HG03520 (cell line): ENCODE results near the gene TBC1D14.

ENCODE experiments used
- ATAC-seq: cut with Tn5 transposase; IDR thresholded peaks from one replicate; pipeline ENCODE4 v1.9.1; 2021; ENCODE audit warnings: mild to moderate bottlenecking, moderate library complexity; ENCODE audit not compliant: unreplicated experiment

TBC1D14 gene

DNA sequence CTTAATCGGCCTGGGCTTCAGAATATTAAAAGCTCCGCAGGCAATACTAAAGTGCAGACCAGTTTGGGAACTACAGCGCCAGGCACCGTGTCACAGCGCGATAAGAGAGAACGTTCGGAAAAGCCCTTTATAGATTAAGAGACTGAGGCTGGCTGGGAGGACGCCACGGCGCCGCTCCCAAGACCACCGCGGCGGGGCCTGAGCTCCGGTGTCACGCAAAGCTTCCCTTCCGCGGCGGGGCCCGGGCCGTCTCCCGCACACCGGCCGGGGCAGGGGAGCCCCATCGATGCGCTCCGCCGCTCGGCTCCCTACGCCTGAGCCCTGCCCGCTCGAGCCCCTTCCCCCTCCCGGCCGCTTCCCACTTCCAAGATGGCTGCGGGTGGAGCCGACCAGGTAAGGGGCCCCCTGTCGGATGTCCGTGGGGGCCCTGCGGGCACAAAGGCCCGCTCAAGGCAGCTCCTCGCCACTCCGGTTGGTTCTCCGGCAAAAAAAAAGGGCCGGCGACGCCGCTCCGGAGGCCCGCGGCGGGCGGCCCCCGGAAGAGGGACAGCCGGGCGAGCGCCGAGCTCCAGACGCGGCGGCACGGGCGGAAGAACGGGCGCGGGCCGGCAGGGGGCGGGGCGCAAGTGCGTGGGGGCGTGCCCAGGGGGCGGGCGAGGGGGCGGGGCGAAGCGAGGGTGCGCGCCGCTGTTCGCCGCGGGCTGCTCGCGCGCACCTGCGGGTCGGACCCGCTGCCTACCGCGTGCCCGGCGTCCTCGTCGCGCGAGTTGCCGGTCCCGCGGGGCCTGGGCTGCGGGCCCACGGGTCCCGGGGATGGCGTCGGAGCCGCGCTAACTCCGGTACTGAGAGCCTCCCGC, at the start of gene TBC1D14:
TSS of gene TBC1D14 (plus strand) at position 714 of the 857 bp plus-strand sequence. CDS start 13,564 bp downstream, outside the sequence.
- ATAC-seq = peak; percentile 81

GRCh38 chr4:6868386-6868785, 41.2 kb upstream of the TBC1D14 start:
- no peak for ATAC-seq

GRCh38 chr4:6869944-6870343, 39.7 kb upstream of the TBC1D14 start:
- ATAC-seq = no peak

GRCh38 chr4:6873291-6873690, 36.3 kb upstream of the TBC1D14 start:
- no peak for ATAC-seq

DNA sequence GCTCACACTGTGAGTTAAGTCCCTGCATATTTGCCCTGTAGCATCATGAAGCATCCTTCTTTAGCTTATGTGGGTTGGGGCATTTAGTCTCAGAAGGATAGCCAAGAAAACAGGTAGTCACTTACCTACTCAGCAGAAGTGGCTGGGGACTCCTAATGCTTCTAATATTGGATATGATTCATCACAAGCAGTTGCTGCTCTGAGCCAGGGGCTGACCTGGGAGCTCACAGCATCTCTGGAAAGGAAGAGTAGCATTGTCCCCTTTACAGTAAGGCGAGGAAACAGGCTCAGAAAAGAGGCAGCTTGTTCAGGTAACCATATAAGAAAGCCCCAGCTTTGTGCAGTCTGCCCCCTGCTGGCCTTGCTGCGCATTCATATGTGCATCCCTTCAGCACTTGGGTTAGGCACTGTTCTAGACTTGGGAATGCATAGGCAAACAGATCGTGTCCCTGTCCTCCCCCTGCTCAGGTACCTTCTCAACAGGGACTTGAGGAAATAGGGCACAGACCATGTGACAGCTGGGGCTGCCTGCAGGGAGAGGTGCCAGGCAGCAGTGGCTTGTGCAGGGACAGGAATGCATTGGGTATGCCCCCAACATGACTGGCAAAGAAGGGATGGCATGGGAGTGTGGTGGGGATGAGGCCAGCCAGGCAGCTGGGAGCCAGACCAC, 35.7 kb upstream of the TBC1D14 start:
- peak; percentile 69 for ATAC-seq

DNA sequence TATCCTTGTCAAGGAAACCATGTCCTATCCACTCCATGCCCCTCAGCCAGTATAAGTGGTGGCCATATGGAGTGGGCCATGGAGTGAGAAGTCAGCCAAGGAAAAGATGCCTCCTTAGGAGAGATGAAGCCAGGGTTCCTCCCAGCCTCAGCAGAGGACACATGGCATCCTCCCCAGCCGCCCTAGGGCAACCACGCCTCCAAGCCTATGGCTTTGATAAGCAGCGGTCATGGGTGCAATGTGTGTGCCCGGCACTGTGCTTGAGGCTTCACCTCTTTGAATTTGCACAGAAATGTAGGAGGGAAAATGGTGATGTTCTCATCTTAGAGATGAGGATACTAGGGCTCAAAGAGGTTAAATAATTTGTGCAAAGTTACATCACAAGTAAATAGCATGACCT, 34.6 kb upstream of the TBC1D14 start:
- ATAC-seq = no peak

- ATAC-seq = no peak
Observed at GRCh38 chr4:6875431-6875831, 34.2 kb upstream of the TBC1D14 start.

DNA sequence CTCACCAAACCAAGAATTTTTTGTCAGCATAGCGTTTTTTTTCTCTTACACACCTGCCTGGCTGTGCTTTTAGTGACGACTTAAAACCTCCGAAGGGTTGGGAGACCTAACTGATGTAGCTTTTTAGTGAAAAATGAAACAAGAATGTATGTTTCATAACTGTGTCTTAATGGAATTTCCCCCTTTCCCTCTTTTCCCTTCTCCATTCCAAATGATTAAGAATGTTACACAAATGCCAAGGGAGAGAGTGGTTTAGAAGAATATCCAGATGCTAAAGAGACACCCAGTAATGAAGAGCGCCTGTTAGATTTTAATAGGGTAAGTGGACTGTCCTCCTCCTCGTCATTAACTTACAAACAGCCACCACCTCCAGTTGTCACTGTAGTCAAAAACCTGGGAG, 33.2 kb upstream of the TBC1D14 start:
- ATAC-seq = no peak

DNA sequence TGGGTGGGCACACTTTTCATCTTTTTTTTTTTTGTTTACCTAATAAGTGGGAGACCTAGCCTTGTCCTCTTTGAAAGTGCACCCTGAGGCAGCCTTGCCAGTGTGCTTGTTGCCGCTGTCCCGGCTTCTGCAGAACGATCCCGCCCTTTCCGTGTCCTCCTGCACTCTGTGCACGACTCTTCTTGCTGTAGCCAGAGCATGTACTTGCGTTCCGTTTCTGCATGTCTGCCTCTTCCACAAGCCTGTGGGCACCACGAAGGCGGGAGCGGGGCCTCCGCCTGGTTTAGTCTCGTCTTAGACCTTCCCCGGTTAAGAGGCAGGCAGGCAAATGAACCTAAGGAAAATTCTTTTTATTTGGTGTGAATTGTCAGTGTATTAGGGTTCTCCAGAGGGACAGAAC, 32.6 kb upstream of the TBC1D14 start:
- no peak for ATAC-seq

DNA sequence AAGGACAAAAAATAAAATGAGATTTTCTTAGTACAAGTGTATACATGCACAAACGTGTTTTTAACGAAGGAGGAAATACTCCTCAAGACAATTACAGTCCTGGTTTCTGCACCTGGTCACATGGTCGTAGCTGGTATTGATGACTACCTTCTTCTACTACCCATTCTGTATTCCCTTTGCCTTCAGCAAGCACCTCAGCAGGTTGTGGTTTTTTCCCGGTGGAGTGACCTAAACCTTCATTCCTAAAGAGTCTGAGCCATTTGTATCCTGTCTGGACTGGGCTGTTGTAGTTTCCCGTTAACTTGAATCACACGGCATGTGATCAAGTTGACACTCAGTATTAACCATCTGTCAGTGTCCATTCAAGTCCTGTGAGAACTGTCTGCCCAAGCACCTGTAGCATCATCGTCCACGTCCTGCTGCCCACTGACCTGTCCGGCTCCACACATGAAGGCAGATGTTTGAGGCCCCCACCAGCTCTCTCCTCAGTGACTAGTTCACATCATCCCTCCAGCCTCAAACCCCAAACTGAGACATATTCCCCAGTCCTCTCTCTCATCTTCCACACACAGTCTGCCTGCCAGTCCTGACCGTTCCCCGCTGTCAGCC, 31.1 kb upstream of the TBC1D14 start:
- no peak for ATAC-seq

- no peak for ATAC-seq
Observed at GRCh38 chr4:6880691-6881090, 28.9 kb upstream of the TBC1D14 start.

DNA sequence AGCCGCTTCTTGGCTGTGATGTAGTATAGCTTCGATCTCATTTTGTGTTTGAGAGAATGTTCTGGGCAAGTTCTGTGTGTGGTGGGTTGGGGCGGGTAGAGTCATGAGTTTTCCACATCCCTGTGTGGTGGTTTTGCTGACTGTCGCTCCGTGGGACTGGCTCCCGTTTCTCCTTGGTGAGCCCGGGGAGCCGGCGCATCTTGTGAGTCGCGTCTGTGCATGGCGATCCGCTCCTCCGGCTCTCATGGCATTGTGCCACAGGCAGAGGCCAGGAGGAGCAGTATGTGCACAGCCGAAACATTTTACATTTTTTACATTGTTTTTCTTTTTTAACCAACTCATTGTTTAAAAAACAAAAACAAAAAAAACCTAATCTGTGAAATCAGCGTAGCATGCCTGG, 27.7 kb upstream of the TBC1D14 start:
- ATAC-seq = no peak

- no peak for ATAC-seq
Observed at GRCh38 chr4:6884341-6884870, 25.2 kb upstream of the TBC1D14 start.

DNA sequence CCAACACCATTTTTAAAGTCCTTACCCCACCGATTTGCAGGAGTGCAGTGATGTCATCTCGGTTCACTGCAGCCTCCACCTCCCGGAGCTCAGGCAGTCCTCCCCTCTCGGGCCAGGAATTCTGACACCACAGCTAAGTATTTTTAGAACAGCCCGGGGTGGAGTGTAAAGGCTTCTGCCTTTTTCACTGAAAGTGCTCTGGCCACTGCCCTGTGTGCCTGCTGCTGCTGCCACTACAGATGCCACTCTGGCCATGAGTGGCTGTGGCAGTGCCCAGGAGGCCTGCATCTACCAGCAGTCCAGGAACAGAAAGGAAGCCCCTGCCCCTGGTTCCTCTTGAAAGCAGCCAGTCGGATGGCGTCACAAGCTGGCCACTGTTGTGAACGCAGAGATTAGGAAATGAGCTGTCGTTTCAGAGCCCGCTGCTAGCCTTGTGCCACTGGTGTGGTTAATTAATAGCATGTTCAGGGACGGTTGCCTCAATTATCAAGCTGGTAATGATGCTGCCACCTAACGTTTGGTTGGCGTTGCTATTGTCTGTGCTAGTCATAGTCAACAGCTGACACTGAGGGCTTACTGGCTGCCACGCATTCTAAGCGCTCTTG, 23.6 kb upstream of the TBC1D14 start:
- ATAC-seq = no peak

DNA sequence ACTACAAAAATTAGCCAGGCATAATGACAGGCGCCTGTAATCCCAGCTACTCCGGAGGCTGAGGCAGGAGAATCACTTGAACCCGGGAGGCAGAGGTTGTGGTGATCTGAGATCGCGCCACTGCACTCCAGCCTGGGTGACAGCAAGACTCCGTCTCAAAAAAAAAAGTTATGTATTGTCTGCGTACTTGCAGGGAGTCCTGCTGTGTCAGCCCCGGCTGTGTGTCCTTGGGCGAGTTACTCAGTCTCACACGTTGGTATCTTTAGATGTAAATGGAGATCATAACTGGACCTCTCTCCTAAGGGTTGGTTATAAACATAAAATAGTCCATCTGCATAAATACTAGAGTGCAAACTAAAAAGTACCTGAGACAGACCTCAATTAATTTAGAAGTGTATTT, 22.7 kb upstream of the TBC1D14 start:
- ATAC-seq = no peak

GRCh38 chr4:6887591-6888371, 21.8 kb upstream of the TBC1D14 start:
- no peak for ATAC-seq

DNA sequence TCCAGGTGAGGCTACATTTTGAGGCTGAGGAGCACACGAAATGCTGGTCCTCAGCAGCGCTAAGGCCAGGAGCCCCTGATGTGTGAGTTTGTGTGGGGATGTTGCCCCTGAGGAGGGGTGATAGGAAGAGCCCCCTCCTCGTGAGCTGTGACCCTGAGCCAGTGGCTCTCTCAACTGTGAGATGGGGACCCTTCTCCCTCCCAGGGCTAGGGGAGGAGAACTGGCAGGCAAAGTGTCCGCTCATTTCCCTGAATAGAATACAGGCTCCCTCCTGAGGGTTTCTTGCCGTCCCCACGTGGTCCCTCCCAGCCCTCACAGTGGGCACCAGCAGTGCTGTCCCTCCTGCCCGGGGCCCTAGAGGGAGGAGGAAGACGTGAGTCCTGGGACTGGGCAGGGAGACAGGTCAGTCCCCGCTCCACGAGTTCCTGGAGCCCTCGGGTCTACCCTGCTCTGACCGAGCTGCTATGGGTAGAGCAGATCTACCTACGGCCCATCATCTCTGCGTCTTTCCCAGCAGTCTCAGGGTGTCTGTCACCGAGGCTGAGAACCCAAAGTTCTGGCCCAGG, 21.0 kb upstream of the TBC1D14 start:
- no peak for ATAC-seq

- no peak for ATAC-seq
Observed at GRCh38 chr4:6889101-6889735, 20.4 kb upstream of the TBC1D14 start.

DNA sequence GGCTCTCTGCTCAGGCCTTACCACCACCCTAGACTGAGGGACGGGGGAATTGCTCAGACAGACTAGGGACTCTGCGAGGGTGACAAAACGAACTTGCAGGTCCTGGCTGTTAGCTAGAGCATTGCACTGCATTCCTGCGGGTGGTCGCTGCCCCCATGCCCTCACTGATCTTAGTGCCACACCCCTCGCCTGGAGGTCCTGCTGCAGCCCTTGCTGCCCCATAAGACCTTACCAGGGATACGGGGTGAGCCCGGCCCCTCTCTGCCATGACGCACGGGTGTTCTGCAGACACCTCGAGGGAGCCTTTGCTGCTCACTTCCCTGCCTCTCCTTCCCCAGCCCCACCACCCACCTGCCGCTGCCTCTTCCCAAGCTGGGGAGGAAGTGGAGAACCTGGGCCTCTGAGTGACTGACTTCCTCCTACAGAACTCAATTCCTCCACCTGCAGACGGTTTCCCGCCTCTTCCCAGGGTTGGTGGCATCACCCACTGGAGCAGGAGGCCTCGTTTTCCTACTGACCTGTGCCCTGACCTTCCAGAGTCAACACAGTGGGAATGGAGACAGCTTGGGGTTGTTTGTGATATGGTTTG, 19.8 kb upstream of the TBC1D14 start:
- no peak for ATAC-seq
